DND-41 (cell line): ENCODE measurements around the gene CDK1.

ENCODE experiments used
- CTCF ChIP-seq: IDR thresholded peaks from 2 replicates; pipeline ENCODE4 v1.5.1; 2012; ENCODE audit warnings: borderline replicate concordance, low read length, moderate library complexity, mild to moderate bottlenecking; ENCODE audit not compliant: poor library complexity, severe bottlenecking; ENCODE audit errors: extremely low read depth
- EZH2 ChIP-seq: IDR thresholded peaks from 3 replicates; pipeline ENCODE4 v1.6.1; 2012; ENCODE audit warnings: borderline replicate concordance, low read depth, mild to moderate bottlenecking, moderate library complexity, low read length, inconsistent platforms; ENCODE audit not compliant: severe bottlenecking

- peak; percentile 90 for TF ChIP-seq CTCF
- TF ChIP-seq EZH2: no peak
Measured at GRCh38 chr10:60816628-60817397, 38.5 kb downstream of the CDK1 start.
